Endothelial cell of umbilical vein (primary cell): ENCODE results near the gene KLHL35. TPM values are rescaled to one million over a fixed set of nuclear protein-coding genes. Genes with fewer than 3 reads are reported as not detected.

Source experiments
- BruUV-seq: library from RNA; stranded (reverse); fragments of 400-500 nt; replicated peaks from 2 replicates; lab custom pipeline; 2021; lab: Mats Ljungman, UMichigan
- CTCF ChIA-PET: fragments of 300-600, 350-600 bp; sonication (Branson Sonifier 250); formaldehyde crosslinking; loops from one replicate; lab custom pipeline; 2021; ENCODE audit warnings: antibody characterized with exemption, inconsistent platforms; lab: Charles Lee
- POLR2A ChIA-PET: fragments of 300-600, 350-600 bp; sonication (Branson Sonifier 250); formaldehyde crosslinking; loops from one replicate; lab custom pipeline; 2021; ENCODE audit warnings: antibody characterized with exemption, inconsistent platforms; lab: Charles Lee
- DNase-seq: peaks from one replicate; pipeline ENCODE4 v3.0.0-alpha.2; 2011; ENCODE audit warnings: low read depth, low spot score
- FAIRE-seq: peaks from 2 replicates; lab custom pipeline; 2011; peaks lifted over from hg19 to GRCh38; lab: Jason Lieb, UNC
- H2AFZ ChIP-seq: 2 replicates; pipeline ENCODE4 v1.6.0; 2012; ENCODE audit warnings: low read depth, low read length, control low read depth, inconsistent platforms
- H3K27ac ChIP-seq: 2 replicates; pipeline ENCODE4 v1.5.1; 2011; ENCODE audit warnings: low read depth, mild to moderate bottlenecking, control low read depth, low read length, moderate library complexity; ENCODE audit not compliant: insufficient read depth
- H3K27me3 ChIP-seq, 2 experiments: 2 replicates each; pipeline versions ENCODE4 v1.6.0 to v1.6.1; 2011; ENCODE audit warnings: low read length in 2 of 2, mixed read lengths in 1 of 2; ENCODE audit not compliant: control insufficient read depth in 2 of 2, insufficient read depth in 2 of 2
- H3K36me3 ChIP-seq, 2 experiments: 2 replicates in 1 of 2; 3 replicates in 1 of 2; pipeline ENCODE4 v1.5.1; 2011; ENCODE audit warnings: low read length in 2 of 2, mild to moderate bottlenecking in 1 of 2, moderate library complexity in 1 of 2; ENCODE audit not compliant: control insufficient read depth in 2 of 2, insufficient read depth in 2 of 2; ENCODE audit errors: extremely low read depth in 1 of 2
- H3K4me1 ChIP-seq: 3 replicates; pipeline ENCODE4 v1.5.1; 2011; ENCODE audit warnings: mild to moderate bottlenecking, low read length; ENCODE audit not compliant: control insufficient read depth, insufficient read depth; ENCODE audit errors: extremely low read depth
- H3K4me2 ChIP-seq: 2 replicates; pipeline ENCODE4 v1.6.1; 2011; ENCODE audit warnings: low read length, control low read depth, mixed read lengths; ENCODE audit not compliant: insufficient read depth
- H3K4me3 ChIP-seq, 3 experiments: fragments of 200-600 bp in 1 of 3; sonication (generic), shearing (Covaris generic) in 1 of 3; replicated peaks in 1 of 3; 2 replicates each; pipeline ENCODE4 v1.5.1; 2011 to 2016; ENCODE audit warnings: control low read depth in 3 of 3, low read length in 3 of 3, mild to moderate bottlenecking in 2 of 3, inconsistent platforms in 1 of 3, low read depth in 1 of 3, moderate library complexity in 1 of 3; ENCODE audit not compliant: insufficient read depth in 1 of 3
- H3K79me2 ChIP-seq: 2 replicates; pipeline ENCODE4 v1.6.0; 2012; ENCODE audit warnings: low read length, inconsistent platforms; ENCODE audit not compliant: control insufficient read depth, insufficient read depth
- H3K9ac ChIP-seq: replicated peaks from 2 replicates; pipeline ENCODE3; 2011; ENCODE audit warnings: low read length, control low read depth; ENCODE audit not compliant: insufficient read depth; ENCODE audit errors: extremely low read depth
- H3K9me1 ChIP-seq: replicated peaks from 3 replicates; pipeline ENCODE4 v1.6.0; 2011; ENCODE audit warnings: mild to moderate bottlenecking, low read length; ENCODE audit not compliant: control insufficient read depth, insufficient read depth; ENCODE audit errors: extremely low read depth
- H3K9me3 ChIP-seq: replicated peaks from 2 replicates; pipeline ENCODE4 v1.5.1; 2012; ENCODE audit warnings: low read length, inconsistent platforms; ENCODE audit not compliant: control insufficient read depth, insufficient read depth
- H4K20me1 ChIP-seq: replicated peaks from 2 replicates; pipeline ENCODE3; 2011; ENCODE audit warnings: mild to moderate bottlenecking, low read length; ENCODE audit not compliant: control insufficient read depth, insufficient read depth; ENCODE audit errors: extremely low read depth
- EZH2 ChIP-seq: IDR thresholded peaks from 2 replicates; pipeline ENCODE4 v1.6.1; 2012; ENCODE audit warnings: borderline replicate concordance, low read depth, mild to moderate bottlenecking, moderate library complexity, low read length, inconsistent platforms; ENCODE audit not compliant: severe bottlenecking
- FOS ChIP-seq: IDR thresholded peaks from 2 replicates; pipeline ENCODE4 v1.6.1; 2011; ENCODE audit warnings: mild to moderate bottlenecking, low read length, moderate library complexity, borderline replicate concordance; ENCODE audit not compliant: insufficient read depth
- GATA2 ChIP-seq: IDR thresholded peaks from 2 replicates; pipeline ENCODE4 v1.7.0; 2011; ENCODE audit warnings: low read depth, mild to moderate bottlenecking, moderate library complexity, mixed read lengths, low read length; ENCODE audit not compliant: insufficient read length, insufficient read depth
- JUN ChIP-seq: IDR thresholded peaks from 2 replicates; pipeline ENCODE4 v1.6.1; 2011; ENCODE audit warnings: borderline replicate concordance, low read depth; ENCODE audit not compliant: insufficient read length, insufficient read depth
- MYC ChIP-seq: IDR thresholded peaks from one replicate; pipeline ENCODE4 v1.6.1; 2011; ENCODE audit warnings: mild to moderate bottlenecking, low read depth, low read length
- POLR2A ChIP-seq: IDR thresholded peaks from 2 replicates; pipeline ENCODE4 v1.6.1; 2012; ENCODE audit warnings: low read depth, mild to moderate bottlenecking, control low read depth, low read length
- POLR2AphosphoS5 ChIP-seq: IDR thresholded peaks from 2 replicates; pipeline ENCODE4 v1.6.1; 2012; ENCODE audit warnings: low read depth, mild to moderate bottlenecking, control low read depth, low read length, moderate library complexity; ENCODE audit not compliant: insufficient read depth
- dilution Hi-C: fragments of 300-500 bp; cut with MboI; formaldehyde crosslinking; loops from one replicate; pipeline ENCODE4 v1.15.0; 2019; ENCODE audit warnings: low sequenced_read_pairs; ENCODE audit not compliant: extremely low pct_ligation_motif_present
- intact Hi-C: fragments of 100-400 bp; cut with micrococcal nuclease; formaldehyde crosslinking; loops from one replicate; pipeline ENCODE4 v1.10.0; 2022
- polyA plus RNA-seq, 4 experiments: library from polyadenylated mRNA; depleted of rRNA in 3 of 4; stranded (reverse) in 3 of 4; unstranded in 1 of 4; fragments of >200 nt; gene quantifications; 2 replicates each; pipeline versions ENCODE4 v1.2.1 to v1.2.3, GENCODE V29; 2011 to 2012; ENCODE audit warnings: missing spikeins in 1 of 4
- total RNA-seq: library from RNA; stranded (reverse); gene quantifications from 2 replicates; pipeline ENCODE4 v1.2.3, GENCODE V29; 2021
- TF ChIP-seq, protein P1 (sequence below): IDR thresholded peaks from 2 replicates; pipeline ENCODE4 v1.6.1; 2011; ENCODE audit not compliant: insufficient read depth, insufficient read length
- TF ChIP-seq, protein P2 (sequence below), 2 donors: IDR thresholded peaks; 1 replicate in 1 of 2; 2 replicates in 1 of 2; pipeline ENCODE4 v1.5.1; 2011; ENCODE audit warnings: low read length in 2 of 2, mild to moderate bottlenecking in 2 of 2, moderate library complexity in 2 of 2, control low read depth in 1 of 2, inconsistent platforms in 1 of 2, low read depth in 1 of 2; ENCODE audit not compliant: insufficient read depth in 1 of 2; ENCODE audit errors: extremely low read depth in 1 of 2

Gene KLHL35
- total and polyA plus RNA-seq, 2 donors (not counting 3 experiments of a cell fraction or from before 2014, with no cell fraction given): 0.97 to 2.3 TPM

DNA sequence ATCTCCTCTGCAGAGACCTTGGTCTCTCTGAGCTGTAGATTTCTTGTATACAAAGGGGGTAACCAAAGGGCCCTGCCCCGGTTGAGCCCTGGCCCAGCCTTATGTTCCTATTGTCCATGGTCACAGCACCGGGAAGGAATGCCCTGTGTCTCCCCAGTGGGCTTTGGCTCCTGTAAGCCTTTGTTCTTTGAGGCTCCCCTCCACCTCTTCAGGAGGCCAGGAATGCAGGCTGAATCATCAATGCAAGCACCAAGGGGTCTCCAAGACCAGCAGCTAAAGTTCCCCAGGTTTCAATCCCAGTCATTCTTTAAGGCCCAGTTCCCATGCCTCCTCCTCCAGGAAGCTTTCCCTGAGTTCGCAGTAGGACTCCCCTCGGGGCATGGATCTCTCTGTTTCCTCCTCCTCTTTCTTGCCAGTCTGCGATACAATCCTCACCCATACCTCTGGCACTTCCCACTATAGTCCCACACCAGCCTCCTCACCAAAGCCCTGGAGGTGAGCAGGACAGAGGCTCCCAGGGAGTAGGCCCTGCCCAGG lies 29.2 kb upstream of the KLHL35 start:
- no peaks in the 10 kb centered on the region for H3K79me2 ChIP-seq
- no peak overlapping the region for H3K9ac ChIP-seq
- FAIRE-seq (no peak), DNase-seq (no peak)
- TF ChIP-seq MYC (no peak), POLR2A (no peak), GATA2 (no peak), EZH2 (no peak), JUN (no peak), POLR2AphosphoS5 (no peak), FOS (no peak)
- TF ChIP-seq, protein P1, sequence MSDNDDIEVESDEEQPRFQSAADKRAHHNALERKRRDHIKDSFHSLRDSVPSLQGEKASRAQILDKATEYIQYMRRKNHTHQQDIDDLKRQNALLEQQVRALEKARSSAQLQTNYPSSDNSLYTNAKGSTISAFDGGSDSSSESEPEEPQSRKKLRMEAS: no peak
- TF ChIP-seq, protein P2, sequence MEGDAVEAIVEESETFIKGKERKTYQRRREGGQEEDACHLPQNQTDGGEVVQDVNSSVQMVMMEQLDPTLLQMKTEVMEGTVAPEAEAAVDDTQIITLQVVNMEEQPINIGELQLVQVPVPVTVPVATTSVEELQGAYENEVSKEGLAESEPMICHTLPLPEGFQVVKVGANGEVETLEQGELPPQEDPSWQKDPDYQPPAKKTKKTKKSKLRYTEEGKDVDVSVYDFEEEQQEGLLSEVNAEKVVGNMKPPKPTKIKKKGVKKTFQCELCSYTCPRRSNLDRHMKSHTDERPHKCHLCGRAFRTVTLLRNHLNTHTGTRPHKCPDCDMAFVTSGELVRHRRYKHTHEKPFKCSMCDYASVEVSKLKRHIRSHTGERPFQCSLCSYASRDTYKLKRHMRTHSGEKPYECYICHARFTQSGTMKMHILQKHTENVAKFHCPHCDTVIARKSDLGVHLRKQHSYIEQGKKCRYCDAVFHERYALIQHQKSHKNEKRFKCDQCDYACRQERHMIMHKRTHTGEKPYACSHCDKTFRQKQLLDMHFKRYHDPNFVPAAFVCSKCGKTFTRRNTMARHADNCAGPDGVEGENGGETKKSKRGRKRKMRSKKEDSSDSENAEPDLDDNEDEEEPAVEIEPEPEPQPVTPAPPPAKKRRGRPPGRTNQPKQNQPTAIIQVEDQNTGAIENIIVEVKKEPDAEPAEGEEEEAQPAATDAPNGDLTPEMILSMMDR (IDR thresholded peaks at IDR 0.05; ENCODE audit: extremely low read depth in 1 of 2, insufficient read depth in 1 of 2, low read depth in 1 of 2, low read length in 2 of 2): no peak
- intact Hi-C loops: no loop called here
- no peaks in the 10 kb centered on the region for H3K27me3 ChIP-seq
- no peaks in the 10 kb centered on the region for H4K20me1 ChIP-seq
- no peak overlapping the region for H3K4me3 ChIP-seq
- peaks cover 53% of the 10 kb centered on the region for H3K4me1 ChIP-seq
- no peak overlapping the region for H3K27ac ChIP-seq
- peaks cover 0 to 4% of the 10 kb centered on the region in 2 experiments for H3K36me3 ChIP-seq
- no peak overlapping the region for H2AFZ ChIP-seq
- ChIA-PET POLR2A (no interaction called here), CTCF (interaction anchor here (1.1 to 1.7 kb wide), 5 partner anchors 9 to 70 kb away, joined by 3 to 7 read pairs (median 4); no protein-coding TSS in a partner anchor)
- no peak overlapping the region for H3K4me2 ChIP-seq
- no TSS peak for BruUV-seq
- no peaks in the 10 kb centered on the region for H3K9me3 ChIP-seq
- no peaks in the 10 kb centered on the region for H3K9me1 ChIP-seq
- dilution Hi-C loops: no loop called here
